ENCODE data around the gene ALDH16A1.

DNA sequence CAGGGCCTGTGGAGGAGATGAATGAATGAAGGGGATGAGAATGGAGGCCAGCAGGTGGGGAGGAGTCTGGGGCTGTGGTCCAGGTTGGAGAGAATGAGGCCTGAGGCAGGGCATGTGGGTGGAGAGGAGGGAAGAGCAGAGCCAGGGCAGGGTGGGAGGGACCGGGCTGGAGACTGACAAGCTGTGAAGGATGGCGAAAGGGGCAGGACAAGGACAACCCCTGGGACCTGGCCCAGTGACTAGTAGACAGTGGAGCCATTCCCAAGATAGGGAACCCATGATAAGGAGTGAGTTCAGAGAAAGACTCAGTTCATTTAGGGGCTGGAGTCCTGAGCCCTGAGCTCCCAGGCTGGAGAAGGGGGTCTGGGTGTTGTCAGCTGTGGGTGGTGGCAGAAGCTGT is 32.8 kb upstream of the ALDH16A1 start:
- TF ChIP-seq, protein P1, sequence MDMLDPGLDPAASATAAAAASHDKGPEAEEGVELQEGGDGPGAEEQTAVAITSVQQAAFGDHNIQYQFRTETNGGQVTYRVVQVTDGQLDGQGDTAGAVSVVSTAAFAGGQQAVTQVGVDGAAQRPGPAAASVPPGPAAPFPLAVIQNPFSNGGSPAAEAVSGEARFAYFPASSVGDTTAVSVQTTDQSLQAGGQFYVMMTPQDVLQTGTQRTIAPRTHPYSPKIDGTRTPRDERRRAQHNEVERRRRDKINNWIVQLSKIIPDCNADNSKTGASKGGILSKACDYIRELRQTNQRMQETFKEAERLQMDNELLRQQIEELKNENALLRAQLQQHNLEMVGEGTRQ (IDR thresholded peaks at IDR 0.05; ENCODE audit: low read depth, low read length), result no peak
- TF ChIP-seq, protein P2, sequence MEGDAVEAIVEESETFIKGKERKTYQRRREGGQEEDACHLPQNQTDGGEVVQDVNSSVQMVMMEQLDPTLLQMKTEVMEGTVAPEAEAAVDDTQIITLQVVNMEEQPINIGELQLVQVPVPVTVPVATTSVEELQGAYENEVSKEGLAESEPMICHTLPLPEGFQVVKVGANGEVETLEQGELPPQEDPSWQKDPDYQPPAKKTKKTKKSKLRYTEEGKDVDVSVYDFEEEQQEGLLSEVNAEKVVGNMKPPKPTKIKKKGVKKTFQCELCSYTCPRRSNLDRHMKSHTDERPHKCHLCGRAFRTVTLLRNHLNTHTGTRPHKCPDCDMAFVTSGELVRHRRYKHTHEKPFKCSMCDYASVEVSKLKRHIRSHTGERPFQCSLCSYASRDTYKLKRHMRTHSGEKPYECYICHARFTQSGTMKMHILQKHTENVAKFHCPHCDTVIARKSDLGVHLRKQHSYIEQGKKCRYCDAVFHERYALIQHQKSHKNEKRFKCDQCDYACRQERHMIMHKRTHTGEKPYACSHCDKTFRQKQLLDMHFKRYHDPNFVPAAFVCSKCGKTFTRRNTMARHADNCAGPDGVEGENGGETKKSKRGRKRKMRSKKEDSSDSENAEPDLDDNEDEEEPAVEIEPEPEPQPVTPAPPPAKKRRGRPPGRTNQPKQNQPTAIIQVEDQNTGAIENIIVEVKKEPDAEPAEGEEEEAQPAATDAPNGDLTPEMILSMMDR (conservative IDR thresholded peaks at IDR 0.05; ENCODE audit: low read depth, low read length), result no peak
- TF ChIP-seq MAZ (IDR thresholded peaks at IDR 0.05; ENCODE audit: borderline replicate concordance, low read depth, low read length) (no peak), NFE2L2 (IDR thresholded peaks at IDR 0.05; ENCODE audit: low read depth, low read length) (no peak), POLR2A (IDR thresholded peaks at IDR 0.05; ENCODE audit: low read depth, low read length) (no peak), CHD1 (IDR thresholded peaks at IDR 0.05; ENCODE audit: low read depth, low read length) (no peak)

Data from IMR-90 (cell line).